GM18873 (cell line): ENCODE results near the gene TSPAN7.
A peak's percentile ranks its signal among the peaks of the same experiment; 100 is the strongest.

Source experiments
- ATAC-seq: cut with Tn5 transposase; IDR thresholded peaks from one replicate; pipeline ENCODE4 v1.9.1; 2021; ENCODE audit warnings: mild to moderate bottlenecking, moderate library complexity, moderate number of reproducible peaks; ENCODE audit not compliant: unreplicated experiment, low FRiP score

Gene TSPAN7

GRCh38 chrX:38583181-38583580, 21.8 kb downstream of the TSPAN7 start:
- ATAC-seq, result no peak

- no peak for ATAC-seq
Observed at GRCh38 chrX:38594434-38594833, 33.1 kb downstream of the TSPAN7 start.

- ATAC-seq, result no peak
Observed at GRCh38 chrX:38595801-38596200, 34.5 kb downstream of the TSPAN7 start.

DNA sequence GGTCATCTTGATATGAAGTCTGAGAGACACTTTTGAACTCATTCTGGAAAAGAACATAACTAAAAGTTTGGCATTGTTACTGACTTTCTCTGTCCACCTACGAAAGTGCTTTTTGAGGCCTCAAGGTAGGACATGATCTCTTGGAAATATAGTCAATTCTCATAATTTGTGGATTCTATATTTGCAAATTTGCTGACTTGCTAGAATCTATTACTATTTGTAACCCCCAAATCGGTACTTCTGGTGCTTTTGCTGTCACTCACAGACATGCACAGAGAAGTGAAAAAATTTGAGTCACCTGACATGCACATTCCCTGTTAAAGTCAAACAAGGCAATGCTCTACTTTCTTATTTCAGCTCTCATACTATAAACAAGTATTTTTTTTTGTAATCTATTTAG, 35.6 kb downstream of the TSPAN7 start:
- ATAC-seq, result no peak

DNA sequence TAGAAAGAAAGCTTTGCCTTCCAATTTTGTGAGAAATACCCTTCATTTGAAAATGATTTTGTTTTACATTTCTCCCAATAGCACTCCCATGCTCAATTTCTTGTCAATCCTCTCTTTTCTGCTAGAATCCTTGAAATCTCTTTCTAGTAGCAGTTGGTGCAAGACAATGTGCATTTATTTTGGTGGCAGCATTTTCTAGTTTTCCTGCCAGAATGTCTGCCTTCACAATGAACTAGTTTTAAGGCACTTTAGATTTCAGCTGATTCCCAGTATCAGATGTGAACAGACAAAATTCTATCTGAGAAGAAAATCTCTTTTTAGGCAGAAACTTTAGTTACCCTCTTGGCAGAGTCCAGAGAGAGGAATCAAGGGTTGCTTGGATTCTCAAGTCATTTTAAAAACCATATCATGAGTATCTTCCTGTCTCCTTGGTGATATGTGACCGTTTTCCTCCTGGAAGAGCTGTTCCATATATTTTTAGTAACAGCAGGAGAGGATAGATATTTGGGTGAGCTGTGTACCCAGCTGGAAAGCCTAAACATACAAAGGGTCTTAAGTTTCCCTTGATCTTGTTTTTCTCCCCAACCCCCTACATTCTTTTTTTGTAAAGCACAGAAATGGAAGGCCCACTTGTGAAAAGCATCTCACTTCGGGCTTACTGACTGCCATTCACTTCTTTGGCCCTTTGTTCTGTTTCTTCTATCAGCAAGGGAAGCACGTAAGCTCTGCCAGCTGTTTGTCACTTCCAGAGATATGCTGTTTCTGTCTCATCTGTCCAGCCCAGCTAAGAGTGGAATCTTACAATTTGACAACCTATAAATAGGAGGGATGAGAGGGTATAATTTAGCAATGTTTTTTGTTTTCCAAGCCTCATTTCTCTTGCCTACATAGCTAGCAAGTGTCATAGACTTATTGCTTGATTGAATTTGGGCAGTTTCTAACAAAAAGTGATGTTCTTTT, 38.7 kb downstream of the TSPAN7 start:
- ATAC-seq, result no peak

DNA sequence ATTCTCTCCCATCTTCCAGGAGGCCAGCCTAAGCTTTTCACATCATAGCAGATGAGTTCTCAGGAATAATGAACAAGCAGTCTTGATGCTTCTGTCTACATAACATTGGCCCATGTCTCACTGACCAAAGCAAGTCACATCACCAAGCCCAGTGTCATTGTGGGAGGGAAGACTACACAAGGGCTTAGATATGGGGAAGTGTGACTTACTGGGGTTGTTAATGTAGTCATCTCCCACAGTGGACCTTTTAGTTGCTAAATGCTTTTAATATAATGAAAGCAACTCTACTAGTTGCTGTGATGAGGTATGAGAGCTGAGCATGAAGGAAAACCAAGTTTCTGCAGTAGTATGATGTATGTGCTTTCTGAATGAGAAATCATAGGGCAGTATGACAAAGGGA, 40.5 kb downstream of the TSPAN7 start:
- ATAC-seq, result no peak

- no peak for ATAC-seq
Observed at GRCh38 chrX:38606821-38607220, 45.5 kb downstream of the TSPAN7 start.

DNA sequence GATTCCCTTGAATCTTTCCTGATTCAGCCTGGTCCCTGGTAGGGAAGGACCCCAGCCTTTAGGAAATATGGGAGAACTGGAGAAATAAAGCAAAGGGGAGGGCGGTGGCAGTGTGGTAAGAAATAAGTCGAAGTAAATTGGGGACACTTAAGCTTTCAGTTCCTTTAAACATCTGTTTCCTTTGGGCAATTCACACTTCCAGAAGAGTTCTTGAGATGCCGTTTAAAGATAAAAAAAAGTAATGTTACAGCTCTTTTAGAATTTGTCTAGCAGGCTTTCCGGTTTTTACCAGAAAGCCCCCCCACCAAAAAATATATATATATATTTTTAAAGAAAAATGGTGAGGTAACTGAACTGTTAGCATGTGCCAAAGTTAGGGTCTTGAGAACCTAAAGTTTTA, 46.6 kb downstream of the TSPAN7 start:
- ATAC-seq, result no peak

- no peak for ATAC-seq
Observed at GRCh38 chrX:38610849-38611248, 49.5 kb downstream of the TSPAN7 start.

DNA sequence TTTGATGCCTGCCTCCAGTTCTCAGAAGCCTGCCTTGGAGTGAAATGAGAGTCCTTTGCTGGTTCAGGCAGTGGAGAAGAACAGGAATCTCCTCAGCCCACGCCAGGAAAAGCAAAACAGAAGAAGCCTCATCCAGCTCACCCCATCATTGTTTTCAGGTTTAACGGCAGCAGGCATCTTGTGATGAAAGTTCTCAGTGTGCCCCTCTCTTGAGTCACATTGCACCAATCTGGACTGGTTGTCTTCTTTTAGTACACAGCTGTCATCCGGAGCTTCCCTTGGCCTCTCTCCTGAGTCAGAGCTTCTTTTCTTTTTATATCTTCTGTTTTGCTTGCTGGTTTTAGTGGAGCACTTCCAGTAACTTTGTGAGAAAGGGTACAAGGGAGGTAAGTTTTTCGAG, 50.9 kb downstream of the TSPAN7 start:
- ATAC-seq, result no peak

GRCh38 chrX:38614485-38614884, 53.1 kb downstream of the TSPAN7 start:
- no peak for ATAC-seq

DNA sequence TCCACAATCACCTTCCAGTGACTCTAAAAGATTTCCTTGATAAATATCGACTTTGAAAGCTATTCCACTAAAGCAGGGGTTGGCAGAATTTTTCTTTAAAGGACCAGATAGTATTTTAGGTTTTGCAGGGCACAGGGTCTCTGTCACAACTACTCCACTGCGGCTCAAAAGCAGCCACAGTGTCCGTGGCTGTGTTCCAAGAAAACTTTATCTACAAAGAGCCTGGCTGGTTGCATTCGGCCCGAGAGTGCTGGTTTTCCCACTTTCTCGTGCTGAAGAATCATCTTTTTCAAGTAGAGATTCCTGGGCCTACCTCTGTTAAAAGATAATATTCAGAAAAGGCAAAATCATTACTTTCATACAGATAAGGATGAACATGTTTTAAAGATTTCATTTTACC, 55.6 kb downstream of the TSPAN7 start:
- no peak for ATAC-seq

GRCh38 chrX:38618180-38618579, 56.8 kb downstream of the TSPAN7 start:
- no peak for ATAC-seq

- no peak for ATAC-seq
Observed at GRCh38 chrX:38620623-38621022, 59.3 kb downstream of the TSPAN7 start.

DNA sequence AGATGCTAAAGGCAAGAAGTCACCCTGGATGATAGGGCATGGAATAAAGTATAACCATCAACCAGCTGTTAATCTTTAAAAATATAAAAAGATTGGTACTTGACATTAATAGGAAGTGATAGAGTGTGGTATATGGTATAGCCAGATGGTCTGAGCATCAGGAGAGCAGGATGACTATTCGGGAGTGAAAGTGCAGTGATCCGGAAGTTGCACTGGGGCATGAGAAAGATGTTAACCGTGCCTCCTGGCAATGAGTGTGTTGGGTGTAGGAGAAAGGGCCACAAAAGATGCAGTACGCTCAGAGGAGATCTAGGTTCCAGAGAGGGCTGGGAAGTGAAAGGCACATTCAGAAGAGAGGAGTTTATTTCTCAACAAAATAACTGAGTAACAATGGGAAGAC, 65.0 kb downstream of the TSPAN7 start:
- no peak for ATAC-seq

DNA sequence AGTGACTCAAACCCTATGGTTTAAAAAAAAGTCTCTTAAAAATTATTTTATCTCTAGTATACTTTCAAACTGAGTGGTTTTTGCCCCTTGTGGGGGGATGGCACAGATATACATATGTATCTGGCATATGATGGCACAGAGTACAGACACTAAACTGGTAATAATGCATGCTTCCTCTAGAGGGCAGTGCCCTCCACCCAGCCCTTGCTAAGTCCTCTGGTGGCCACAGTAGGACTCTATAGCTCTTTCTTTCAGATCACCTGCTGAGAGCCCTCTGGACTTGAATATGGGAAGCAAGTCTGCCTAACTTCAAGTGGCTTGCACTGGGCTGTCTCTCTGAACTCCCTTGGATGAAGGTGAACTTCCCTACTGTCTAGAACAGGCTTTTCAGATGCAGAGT, 66.3 kb downstream of the TSPAN7 start:
- peak; percentile 89 for ATAC-seq

GRCh38 chrX:38628587-38628986, 67.2 kb downstream of the TSPAN7 start:
- ATAC-seq, result no peak

- ATAC-seq, result no peak
Observed at GRCh38 chrX:38632516-38632915, 71.2 kb downstream of the TSPAN7 start.

DNA sequence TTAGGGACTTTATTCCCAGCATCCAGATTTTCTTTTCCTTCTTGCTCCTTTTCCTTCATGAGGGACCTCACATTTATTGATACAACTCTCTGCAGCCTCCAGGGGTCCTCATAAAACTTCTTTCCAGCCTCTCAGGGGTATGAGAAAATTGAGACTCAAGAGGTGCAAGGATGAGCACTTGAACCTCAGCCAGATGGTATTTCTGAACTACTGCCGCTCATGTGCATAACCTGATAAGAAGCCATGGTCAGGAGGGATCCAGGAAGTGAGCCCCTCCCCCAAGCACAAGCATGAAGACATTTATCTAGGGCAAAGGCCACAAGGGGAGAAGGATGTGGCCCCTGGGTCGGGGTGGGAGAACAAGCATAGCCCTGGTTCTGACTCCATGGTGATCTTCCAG, 73.3 kb downstream of the TSPAN7 start:
- ATAC-seq, result no peak

DNA sequence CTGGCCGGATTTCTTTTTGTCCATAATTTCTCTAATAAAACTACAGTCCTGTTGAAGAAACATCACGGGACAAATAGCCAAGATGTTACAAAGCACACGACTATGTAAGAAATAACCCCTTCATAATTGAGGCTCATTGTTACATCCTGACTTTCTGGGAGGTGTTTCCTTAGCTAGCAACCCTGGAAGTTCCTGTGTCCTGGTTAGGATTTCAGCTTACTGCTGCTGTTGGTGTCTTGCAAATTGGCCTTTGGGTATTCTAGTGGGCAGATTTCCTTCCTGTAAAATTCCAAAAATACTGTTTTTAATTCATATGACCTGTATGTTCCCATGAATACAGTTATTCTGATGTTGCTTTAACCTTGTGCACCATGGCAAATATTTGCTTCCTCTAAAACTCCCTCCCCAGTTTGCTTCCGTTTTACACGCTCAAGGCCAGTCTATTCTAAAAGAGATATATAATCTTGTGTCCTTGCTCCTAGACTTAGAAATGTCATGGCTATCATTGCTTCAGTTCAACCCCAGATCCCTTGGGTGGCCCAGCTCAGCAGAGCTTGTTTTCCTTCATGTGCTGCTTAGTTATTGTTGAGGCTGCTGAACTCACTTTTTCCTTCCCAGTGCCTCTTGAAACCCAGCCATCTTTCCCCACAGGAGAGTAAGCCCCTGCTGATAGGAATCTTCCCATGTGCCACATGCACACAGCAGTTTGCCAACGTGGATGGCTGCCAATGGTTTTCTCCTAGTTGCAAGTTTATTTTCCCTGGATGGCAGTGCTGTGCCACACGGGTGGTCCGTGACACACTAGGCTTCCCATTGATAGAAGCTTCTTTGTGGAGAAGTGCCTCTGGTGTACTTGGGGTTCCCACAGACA, 75.8 kb downstream of the TSPAN7 start:
- no peak for ATAC-seq

GRCh38 chrX:38638952-38639529, 77.7 kb downstream of the TSPAN7 start:
- no peak for ATAC-seq
